HG03342 (cell line): Measurements from ENCODE around the gene NR2F1-AS1.

Experiments used
- ATAC-seq: cut with Tn5 transposase; IDR thresholded peaks from one replicate; pipeline ENCODE4 v1.9.1; 2021; ENCODE audit warnings: mild to moderate bottlenecking, moderate library complexity; ENCODE audit not compliant: unreplicated experiment

NR2F1-AS1 gene

GRCh38 chr5:93438124-93438523 is 142.9 kb downstream of the NR2F1-AS1 start:
- ATAC-seq: no peak

DNA sequence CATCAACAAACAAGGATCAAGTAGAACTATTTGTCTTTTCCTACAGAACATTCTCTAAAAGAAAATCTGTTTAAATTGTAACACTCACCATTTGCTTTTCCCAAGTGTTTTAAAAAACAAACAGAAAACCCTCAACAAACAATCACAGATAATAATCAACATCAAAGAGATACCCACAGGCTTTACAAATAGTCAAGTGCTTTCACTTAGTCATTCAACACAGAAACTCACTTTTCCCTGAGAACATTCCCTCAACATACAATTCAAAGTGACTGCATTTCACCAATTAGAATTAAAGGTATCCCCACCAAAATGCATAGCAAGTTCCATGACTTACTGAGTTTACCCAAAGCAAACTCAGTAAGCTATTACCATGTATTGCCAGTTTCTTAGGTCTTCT is 144.9 kb downstream of the NR2F1-AS1 start:
- ATAC-seq: no peak

DNA sequence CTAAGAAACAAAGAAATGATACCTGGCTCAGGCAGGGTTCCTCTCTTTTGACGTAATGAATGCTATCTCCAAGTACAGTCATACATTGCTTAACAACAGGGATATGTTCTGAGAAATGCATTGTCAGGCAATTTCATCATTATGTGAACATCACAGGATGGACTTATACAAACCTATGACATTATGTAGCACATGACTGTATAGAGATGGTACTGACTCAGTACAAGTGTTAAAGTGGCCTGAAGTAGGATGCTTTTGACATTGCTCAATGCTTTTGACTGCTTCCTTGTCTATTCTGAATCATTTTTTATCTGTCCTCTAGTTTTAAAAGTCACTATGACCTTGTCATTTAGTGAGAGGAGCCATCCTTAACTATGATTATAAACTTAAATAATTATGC is 147.6 kb downstream of the NR2F1-AS1 start:
- ATAC-seq: no peak

DNA sequence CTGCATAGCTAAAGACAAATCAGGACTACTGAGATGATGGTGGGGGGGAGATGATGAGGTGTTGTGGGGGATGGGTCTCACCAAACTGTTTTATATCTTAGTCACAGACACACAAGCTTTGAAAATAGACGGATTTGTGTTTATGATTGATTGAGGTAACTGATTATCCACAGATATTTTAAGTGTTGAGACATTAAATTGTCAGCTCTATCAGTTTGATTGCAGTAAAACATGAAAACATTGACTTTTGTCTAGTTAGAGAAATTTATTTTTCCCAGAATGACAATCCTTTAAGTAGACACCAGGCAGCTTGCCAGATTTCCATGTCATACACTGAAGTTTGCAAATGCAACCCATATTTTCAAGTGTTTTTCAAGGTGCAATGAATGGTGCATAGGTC is 149.8 kb downstream of the NR2F1-AS1 start:
- ATAC-seq: no peak

DNA sequence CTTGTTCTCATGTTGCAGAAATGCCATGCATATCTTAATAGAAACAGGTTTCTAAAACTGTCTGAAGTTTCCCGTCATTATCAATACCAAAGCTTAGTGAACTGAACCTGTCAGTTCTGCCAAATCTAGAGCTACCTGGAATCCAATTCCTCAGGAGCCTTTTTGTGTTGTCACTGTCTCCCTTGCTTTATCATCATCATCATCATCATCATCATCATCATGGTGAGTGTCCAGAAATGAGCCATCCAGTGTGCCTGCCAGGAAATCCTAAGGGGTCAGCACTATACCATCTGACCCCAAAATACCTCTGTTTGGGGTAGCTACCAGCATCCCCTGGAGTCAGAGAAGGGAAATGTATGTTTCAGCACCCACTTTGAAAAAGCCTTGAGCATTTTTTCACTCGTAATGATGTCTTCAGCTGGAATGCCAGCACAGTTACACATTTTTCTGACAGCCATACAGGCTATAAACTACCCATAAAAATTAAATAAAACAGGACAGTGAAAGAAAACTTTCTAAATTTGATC is 150.3 kb downstream of the NR2F1-AS1 start:
- ATAC-seq: no peak

GRCh38 chr5:93430118-93430517 is 150.9 kb downstream of the NR2F1-AS1 start:
- no peak for ATAC-seq

- ATAC-seq: no peak
Measured at GRCh38 chr5:93428868-93429267, 152.2 kb downstream of the NR2F1-AS1 start.

GRCh38 chr5:93427316-93427715 is 153.7 kb downstream of the NR2F1-AS1 start:
- no peak for ATAC-seq

DNA sequence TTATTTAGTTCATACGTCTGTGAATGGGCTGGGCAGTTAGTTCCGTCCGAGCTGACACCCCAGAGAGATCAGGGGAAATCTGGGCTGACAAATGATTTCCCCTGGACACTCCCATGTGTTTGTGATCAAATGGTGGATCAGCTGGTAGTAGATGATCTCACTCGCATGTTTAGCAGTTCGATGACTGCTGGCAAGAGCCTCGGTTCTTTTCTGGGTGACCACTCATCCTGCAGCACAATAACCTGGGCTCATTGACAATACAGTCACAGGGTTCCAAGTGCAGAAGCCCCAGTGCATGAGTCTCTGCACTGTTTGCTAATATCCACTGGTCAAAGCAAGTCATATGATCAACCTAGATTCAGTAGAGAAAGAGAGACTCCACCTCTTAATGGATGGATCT is 155.9 kb downstream of the NR2F1-AS1 start:
- no peak for ATAC-seq

DNA sequence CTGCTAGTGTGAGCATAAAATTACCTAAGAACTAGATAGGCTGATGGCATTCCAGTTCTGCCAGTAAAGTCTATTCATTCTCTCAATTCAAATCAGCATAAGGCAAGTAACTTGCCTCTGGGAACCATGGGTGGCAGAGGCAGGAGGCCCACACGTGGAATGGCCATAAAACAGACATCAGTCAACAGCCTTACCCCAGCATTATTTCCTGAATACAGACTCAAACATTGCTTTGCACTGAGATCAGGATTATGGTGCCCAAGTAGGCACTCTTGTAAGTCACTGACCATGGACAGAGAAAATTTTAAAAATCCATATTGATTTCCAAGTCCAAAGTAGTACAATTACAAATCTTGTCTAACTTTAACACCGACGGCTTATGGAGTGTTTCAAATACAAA is 157.7 kb downstream of the NR2F1-AS1 start:
- ATAC-seq: no peak

DNA sequence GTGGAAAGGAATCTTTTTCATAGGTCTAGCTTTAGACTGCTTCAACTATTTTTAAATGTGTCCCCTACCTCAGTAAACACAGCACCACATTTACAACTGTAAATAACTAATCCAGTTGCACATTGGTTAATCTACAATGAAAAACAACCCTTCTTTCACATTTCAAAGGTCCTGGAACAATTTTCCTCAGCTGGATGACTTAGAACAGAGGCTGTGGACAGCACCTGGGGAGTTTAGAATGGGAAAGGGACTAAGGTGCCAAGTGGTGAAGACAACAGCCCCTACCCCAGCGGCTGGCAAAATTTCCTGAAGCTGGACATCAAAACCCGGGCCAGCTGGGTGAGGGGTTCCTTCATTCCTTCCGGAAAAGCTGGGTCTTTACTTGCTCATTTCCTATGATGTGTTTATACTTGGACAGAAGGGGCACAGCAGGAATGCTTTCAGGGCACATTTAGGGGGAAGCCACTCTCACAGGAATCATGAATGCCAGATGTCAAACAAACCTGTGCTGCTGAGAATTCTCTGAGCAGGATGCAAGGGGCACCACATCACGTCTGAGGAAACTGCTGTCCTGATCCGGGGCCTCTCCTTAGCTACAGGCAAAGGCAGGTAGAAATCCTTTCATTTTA is 158.3 kb downstream of the NR2F1-AS1 start:
- no peak for ATAC-seq

- no peak for ATAC-seq
Measured at GRCh38 chr5:93421987-93422401, 159.0 kb downstream of the NR2F1-AS1 start.

GRCh38 chr5:93421468-93421867 is 159.6 kb downstream of the NR2F1-AS1 start:
- no peak for ATAC-seq

DNA sequence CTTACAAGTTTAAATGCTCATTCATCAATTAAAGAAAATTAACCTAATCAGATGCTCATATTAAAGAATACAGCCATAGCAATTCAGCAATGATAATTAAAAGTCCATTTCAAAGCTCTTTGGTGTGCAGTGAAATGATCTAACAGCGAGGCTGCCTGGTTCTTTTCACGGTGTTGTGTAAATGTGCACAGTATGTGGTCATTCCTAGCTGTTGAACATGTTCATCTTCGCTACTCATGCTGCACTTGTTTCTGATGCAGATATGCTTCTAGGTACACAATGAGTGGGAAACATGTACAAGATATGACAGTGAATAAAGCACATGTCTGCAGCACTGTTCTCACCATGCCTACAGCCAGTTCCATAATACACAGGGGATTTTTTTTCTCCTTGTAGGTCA is 163.5 kb downstream of the NR2F1-AS1 start:
- ATAC-seq: no peak

- no peak for ATAC-seq
Measured at GRCh38 chr5:93415819-93416218, 165.2 kb downstream of the NR2F1-AS1 start.

DNA sequence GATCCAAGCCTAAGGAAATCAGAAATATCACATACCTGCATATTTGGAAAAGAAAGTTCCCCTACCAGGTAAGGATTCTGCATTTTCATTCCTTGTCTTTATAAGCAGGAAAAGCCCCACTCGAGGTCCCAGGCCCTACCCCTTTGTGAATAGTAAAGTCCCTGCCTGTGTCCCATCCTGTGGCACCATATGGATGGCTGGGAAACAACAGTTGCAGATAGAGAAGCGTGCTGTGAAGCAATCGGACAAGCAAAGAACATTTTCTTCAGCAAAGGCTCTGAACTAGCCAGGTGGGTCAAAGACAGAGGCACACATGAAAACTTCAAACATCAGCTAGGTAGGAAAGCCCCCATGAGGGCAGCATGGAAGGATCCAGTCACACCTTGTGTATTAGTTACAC is 169.3 kb downstream of the NR2F1-AS1 start:
- no peak for ATAC-seq

DNA sequence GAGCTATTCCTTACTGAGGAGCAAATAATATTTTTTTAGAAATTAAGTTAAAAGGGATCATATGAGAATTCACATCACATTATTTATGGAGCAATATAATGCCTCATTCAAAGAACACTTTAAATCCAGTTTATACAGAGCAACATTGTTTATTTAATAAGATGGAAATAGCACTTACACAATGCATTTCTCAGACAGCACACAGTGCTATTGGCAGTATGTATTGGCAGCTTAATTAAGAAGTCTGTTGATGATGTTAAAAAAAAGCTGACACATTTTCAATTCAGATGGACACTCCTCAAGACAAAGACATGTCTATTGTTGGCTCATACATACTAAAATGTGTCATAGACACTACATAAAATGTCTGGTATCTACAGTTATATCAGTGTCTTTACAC is 171.3 kb downstream of the NR2F1-AS1 start:
- no peak for ATAC-seq

- no peak for ATAC-seq
Measured at GRCh38 chr5:93407454-93407853, 173.6 kb downstream of the NR2F1-AS1 start.

DNA sequence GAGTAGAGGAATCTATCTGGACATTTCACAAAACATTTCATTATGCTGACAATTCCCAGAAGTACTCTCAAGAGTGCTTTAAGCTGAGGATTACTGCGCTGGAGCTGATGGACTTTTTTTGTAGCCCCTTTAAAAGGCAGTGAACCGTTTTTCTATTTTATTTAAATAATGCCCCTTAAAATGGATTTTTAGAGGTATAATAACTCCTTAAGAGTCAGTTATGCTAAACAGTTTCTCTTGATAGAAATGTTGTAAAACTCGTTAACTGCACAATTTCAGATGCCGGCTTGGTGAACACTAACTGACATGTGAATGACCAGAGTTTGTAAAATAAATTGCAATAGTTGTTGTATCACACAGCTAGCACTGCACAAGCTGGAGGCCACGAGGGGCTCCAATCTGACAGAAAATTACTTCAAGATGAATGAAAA is 174.0 kb downstream of the NR2F1-AS1 start:
- ATAC-seq: no peak

DNA sequence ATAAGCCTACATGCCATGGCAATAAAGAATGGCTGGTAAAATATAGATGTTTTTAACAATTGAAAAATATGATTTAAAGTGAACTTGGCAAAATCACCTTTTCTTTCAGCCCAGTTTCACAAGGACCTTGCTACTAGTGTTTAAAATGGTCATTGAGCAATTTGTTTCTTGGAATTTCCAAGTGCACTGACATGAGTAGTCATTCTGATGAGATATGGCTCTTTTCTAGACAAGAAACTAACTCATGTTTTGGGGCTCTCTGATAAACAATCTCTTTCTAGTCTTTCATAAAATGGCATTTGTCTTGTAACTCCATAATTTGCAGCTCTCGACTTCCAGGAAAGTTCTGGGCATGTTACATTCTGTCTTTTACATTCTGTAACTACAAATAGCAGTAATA is 176.8 kb downstream of the NR2F1-AS1 start:
- ATAC-seq: no peak

DNA sequence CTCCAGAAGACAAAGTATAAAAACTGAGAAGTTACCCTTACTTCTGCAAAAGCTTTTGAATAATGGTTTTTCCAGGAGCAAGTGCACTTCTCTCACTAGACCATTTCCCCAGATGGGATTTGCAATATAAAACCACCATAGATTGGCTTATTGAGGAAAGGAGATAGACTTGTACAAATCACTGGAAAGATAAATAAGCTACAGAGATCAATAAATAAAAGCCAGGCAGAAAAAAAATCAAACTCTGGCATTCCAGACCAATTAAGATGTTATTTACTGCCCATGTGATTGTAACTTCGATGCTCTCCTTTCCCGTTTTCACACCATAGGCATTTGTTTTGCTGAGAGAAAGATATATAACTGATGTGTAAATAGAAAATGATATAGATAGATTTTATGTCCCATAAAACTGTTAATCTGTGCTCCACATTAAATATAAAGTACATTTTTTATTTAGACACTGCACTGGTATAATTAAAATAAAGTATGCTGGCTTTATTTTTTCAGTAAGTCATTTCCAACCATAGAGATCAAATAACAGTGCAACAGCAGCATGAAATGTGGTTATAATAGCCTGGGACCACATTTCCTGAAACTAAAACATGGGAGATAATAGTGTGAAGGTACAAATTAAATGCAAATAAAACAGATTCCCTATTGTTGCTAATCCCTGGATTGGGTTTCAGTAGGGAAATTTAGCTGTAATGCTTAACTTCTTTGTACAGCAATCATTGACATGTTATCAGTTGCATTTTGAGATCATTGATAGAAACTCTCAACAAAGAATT is 177.7 kb downstream of the NR2F1-AS1 start:
- ATAC-seq: no peak

DNA sequence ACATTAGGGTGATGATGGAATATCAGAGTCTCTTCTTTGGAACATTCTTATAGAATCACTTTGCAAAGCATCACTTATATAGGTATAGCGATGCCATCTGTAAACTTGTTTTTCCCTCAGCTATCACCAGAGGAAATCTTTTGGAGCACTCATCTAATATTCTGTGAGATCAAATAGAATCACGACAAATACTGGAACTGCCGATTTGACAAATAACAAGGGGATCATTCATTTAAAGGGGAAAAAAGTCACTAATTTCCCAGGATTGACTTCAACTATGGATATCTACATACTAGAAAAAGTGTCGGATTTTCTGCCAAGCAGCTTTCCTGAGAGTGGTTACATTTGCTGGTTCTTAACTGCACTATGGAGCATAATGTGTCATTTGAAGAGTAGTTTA is 178.6 kb downstream of the NR2F1-AS1 start:
- no peak for ATAC-seq
